ENCODE data around the gene GLP1R.

The GLP1R gene

GRCh38 chr6:39086711-39087110 is 38.1 kb downstream of the GLP1R start:
- TF ChIP-seq SP1 (IDR thresholded peaks at IDR 0.05) = no peak
- TF ChIP-seq ELF4 (IDR thresholded peaks at IDR 0.05) = no peak
- TF ChIP-seq FOXM1 (IDR thresholded peaks at IDR 0.05; ENCODE audit: borderline replicate concordance) = no peak
- TF ChIP-seq, protein P1, sequence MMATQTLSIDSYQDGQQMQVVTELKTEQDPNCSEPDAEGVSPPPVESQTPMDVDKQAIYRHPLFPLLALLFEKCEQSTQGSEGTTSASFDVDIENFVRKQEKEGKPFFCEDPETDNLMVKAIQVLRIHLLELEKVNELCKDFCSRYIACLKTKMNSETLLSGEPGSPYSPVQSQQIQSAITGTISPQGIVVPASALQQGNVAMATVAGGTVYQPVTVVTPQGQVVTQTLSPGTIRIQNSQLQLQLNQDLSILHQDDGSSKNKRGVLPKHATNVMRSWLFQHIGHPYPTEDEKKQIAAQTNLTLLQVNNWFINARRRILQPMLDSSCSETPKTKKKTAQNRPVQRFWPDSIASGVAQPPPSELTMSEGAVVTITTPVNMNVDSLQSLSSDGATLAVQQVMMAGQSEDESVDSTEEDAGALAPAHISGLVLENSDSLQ (IDR thresholded peaks at IDR 0.05) = no peak
- no peak for TF ChIP-seq FOXK2 (IDR thresholded peaks at IDR 0.05)
- no peak for TF ChIP-seq LEF1 (IDR thresholded peaks at IDR 0.05; ENCODE audit: borderline replicate concordance)
- TF ChIP-seq NFRKB (IDR thresholded peaks at IDR 0.05) = no peak
- CTCF ChIA-PET = interaction anchor here (1.9 kb wide), 1 partner anchor 15 kb away, joined by 6 read pairs; no protein-coding TSS in a partner anchor

DNA sequence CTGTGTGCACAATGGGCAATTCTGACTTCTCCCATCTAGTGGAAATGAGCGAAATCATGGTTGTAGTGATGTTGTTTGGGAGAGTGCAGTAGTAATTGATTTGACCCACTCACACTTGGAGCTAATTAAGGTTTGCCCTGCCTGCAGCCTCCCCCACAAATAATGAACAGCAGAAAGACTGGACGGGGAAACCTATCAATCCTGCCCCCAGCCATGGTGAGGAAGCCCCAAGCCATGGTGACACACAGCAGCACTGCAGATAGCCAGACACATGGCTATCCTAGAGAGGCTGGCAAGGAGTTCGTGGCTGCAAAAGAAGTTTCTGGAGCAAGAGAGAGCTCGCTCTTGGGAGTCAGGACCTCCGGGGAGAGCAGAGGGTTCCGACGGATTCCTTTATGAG is 38.6 kb downstream of the GLP1R start:
- no peak for DNase-seq (ENCODE audit: extremely low spot score)
- POLR2A ChIA-PET = no interaction called here
- CTCF ChIA-PET = interaction anchor here (1.7 to 1.9 kb wide), 2 partner anchors 15 to 90 kb away, joined by 6 to 8 read pairs; no protein-coding TSS in a partner anchor
- TF ChIP-seq CTBP1 (IDR thresholded peaks at IDR 0.05; ENCODE audit: borderline replicate concordance) (no peak), SP1 (IDR thresholded peaks at IDR 0.05) (no peak), FOXM1 (IDR thresholded peaks at IDR 0.05; ENCODE audit: borderline replicate concordance) (no peak), TARDBP (IDR thresholded peaks at IDR 0.05) (no peak), NFRKB (IDR thresholded peaks at IDR 0.05) (no peak), ELF4 (IDR thresholded peaks at IDR 0.05) (no peak)
- TF ChIP-seq, protein P1 (IDR thresholded peaks at IDR 0.05) = no peak

More at GRCh38 chr6:39086711-39087110, 38.1 kb downstream of the GLP1R start:
- POLR2A ChIA-PET = no interaction called here
- no peak for DNase-seq (ENCODE audit: extremely low spot score)

GRCh38 chr6:39088331-39088730 is 39.8 kb downstream of the GLP1R start:
- POLR2A ChIA-PET = interaction anchor here (0.9 kb wide), 2 partner anchors 26 to 41 kb away, joined by 3 to 4 read pairs; partner anchors contain the start of gene SAYSD1
- peak; percentile 63 for DNase-seq (ENCODE audit: extremely low spot score)
- TF ChIP-seq ELF4 (IDR thresholded peaks at IDR 0.05) (no peak), LEF1 (IDR thresholded peaks at IDR 0.05; ENCODE audit: borderline replicate concordance) (no peak), ARNT (IDR thresholded peaks at IDR 0.05) (no peak), NFRKB (IDR thresholded peaks at IDR 0.05) (no peak)
- CTCF ChIA-PET = interaction anchor here (0.6 to 1.9 kb wide), 10 partner anchors 11 to 169 kb away, joined by 3 to 8 read pairs (median 5); no protein-coding TSS in a partner anchor

- CTCF ChIA-PET = interaction anchor here (1.2 kb wide), 1 partner anchor 93 kb away, joined by 4 read pairs; no protein-coding TSS in a partner anchor
- POLR2A ChIA-PET = no interaction called here
- TF ChIP-seq CTBP1 (IDR thresholded peaks at IDR 0.05; ENCODE audit: borderline replicate concordance) = no peak
These were observed 41.5 kb downstream of the GLP1R start for GRCh38 chr6:39090036-39090435.

GRCh38 chr6:39091220-39091619 is 42.6 kb downstream of the GLP1R start:
- ChIA-PET POLR2A (no interaction called here), CTCF (interaction anchor here (0.7 to 2.5 kb wide), 4 partner anchors 11 to 89 kb away, joined by 4 to 12 read pairs (median 5); no protein-coding TSS in a partner anchor)
- no peak for TF ChIP-seq ELF4 (IDR thresholded peaks at IDR 0.05)
- TF ChIP-seq BHLHE40 (IDR thresholded peaks at IDR 0.05; ENCODE audit: borderline replicate concordance) = no peak
- TF ChIP-seq LEF1 (IDR thresholded peaks at IDR 0.05; ENCODE audit: borderline replicate concordance) = no peak
- TF ChIP-seq SUZ12 (IDR thresholded peaks at IDR 0.05) = no peak
- TF ChIP-seq NFRKB (IDR thresholded peaks at IDR 0.05) = no peak
- no peak for TF ChIP-seq ARNT (IDR thresholded peaks at IDR 0.05)
- TF ChIP-seq, protein P1 (IDR thresholded peaks at IDR 0.05) = no peak
- no peak for DNase-seq (ENCODE audit: extremely low spot score)

More at GRCh38 chr6:39090036-39090435, 41.5 kb downstream of the GLP1R start:
- DNase-seq (ENCODE audit: extremely low spot score) = no peak

GRCh38 chr6:39092124-39092523 is 43.5 kb downstream of the GLP1R start:
- CTCF ChIA-PET = interaction anchor here (0.5 to 2.5 kb wide), 7 partner anchors 11 to 217 kb away, joined by 3 to 12 read pairs (median 4); no protein-coding TSS in a partner anchor
- DNase-seq (ENCODE audit: extremely low spot score) = peak; percentile 42
- POLR2A ChIA-PET = no interaction called here
- TF ChIP-seq, protein P1 (IDR thresholded peaks at IDR 0.05) = no peak
- no peak for TF ChIP-seq FOXM1 (IDR thresholded peaks at IDR 0.05; ENCODE audit: borderline replicate concordance)
- TF ChIP-seq L3MBTL2 (conservative IDR thresholded peaks at IDR 0.05) = no peak
- TF ChIP-seq ZNF384 (IDR thresholded peaks at IDR 0.05) = no peak
- TF ChIP-seq SUZ12 (IDR thresholded peaks at IDR 0.05) = no peak
- TF ChIP-seq CTBP1 (IDR thresholded peaks at IDR 0.05; ENCODE audit: borderline replicate concordance) = no peak
- no peak for TF ChIP-seq BHLHE40 (IDR thresholded peaks at IDR 0.05; ENCODE audit: borderline replicate concordance)
- no peak for TF ChIP-seq SP1 (IDR thresholded peaks at IDR 0.05)
- TF ChIP-seq FOXK2 (IDR thresholded peaks at IDR 0.05) = no peak
- TF ChIP-seq FOXA1 (IDR thresholded peaks at IDR 0.05) = no peak
- no peak for TF ChIP-seq ELF4 (IDR thresholded peaks at IDR 0.05)
- TF ChIP-seq HDGF (IDR thresholded peaks at IDR 0.05; ENCODE audit: borderline replicate concordance) = no peak
- no peak for TF ChIP-seq TARDBP (IDR thresholded peaks at IDR 0.05)
- no peak for TF ChIP-seq LEF1 (IDR thresholded peaks at IDR 0.05; ENCODE audit: borderline replicate concordance)
- TF ChIP-seq ARNT (IDR thresholded peaks at IDR 0.05) = no peak
